ENCODE measurements around the gene CAPN3. TPM values are rescaled to one million over a fixed set of nuclear protein-coding genes. Genes with fewer than 3 reads are reported as not detected.

Gene CAPN3
- total RNA-seq = 0.44 and 1.6 TPM in 2 replicates

GRCh38 chr15:42359249-42359648 lies at the start of gene CAPN3:
CAPN3 (plus strand) TSS chr15:42359501; CDS start chr15:42359806, 305 bp downstream.

Other genes starting within 250 kb of the CAPN3 start
- 0.12 TPM in 1 of 2 replicates, not detected in the other for gene PLA2G4F, start 202.9 kb upstream of the CAPN3 start, total RNA-seq
- 50.1 and 61.4 TPM in 2 replicates for gene VPS39, start 151.2 kb upstream of the CAPN3 start, total RNA-seq
- gene GANC, start 86.3 kb upstream of the CAPN3 start, total RNA-seq = 19.5 and 19.9 TPM in 2 replicates
- gene TMEM87A, start 86.1 kb upstream of the CAPN3 start, total RNA-seq = 62.4 and 68.0 TPM in 2 replicates
- 69.1 and 97.6 TPM in 2 replicates for gene ZNF106, start 131.6 kb downstream of the CAPN3 start, total RNA-seq
- 61.6 and 67.5 TPM in 2 replicates for gene SNAP23, start 136.1 kb downstream of the CAPN3 start, total RNA-seq
- gene LRRC57, start 189.3 kb downstream of the CAPN3 start, total RNA-seq = 13.2 and 15.7 TPM in 2 replicates
- gene HAUS2, start 189.3 kb downstream of the CAPN3 start, total RNA-seq = 40.6 and 56.8 TPM in 2 replicates
- 9.8 and 13.4 TPM in 2 replicates for gene STARD9, start 216.1 kb downstream of the CAPN3 start, total RNA-seq

Data from uterine smooth muscle cell (primary cell).